Measurements from ENCODE around the gene NRBF2.

GRCh38 chr10:63175534-63175933 lies 42.4 kb downstream of the NRBF2 start:
- TF ChIP-seq CTCF (IDR thresholded peaks at IDR 0.05; ENCODE audit: low read depth, low read length): no peak
- TF ChIP-seq EZH2phosphoT487 (IDR thresholded peaks at IDR 0.05; ENCODE audit: low read depth): no peak
